OCI-LY3 (cell line): Measurements from ENCODE around the gene CD96.

ENCODE experiments used
- H2AFZ ChIP-seq: fragments of 200-600, 300-600 bp; shearing (Covaris generic); 2 replicates; pipeline ENCODE4 v1.6.0; 2014; ENCODE audit warnings: antibody characterized with exemption, low read depth, low read length
- H3K27ac ChIP-seq: fragments of 200-600, 300-600 bp; sonication (generic); 2 replicates; pipeline ENCODE4 v1.5.1; 2014; ENCODE audit warnings: mild to moderate bottlenecking, low read length, moderate library complexity, mixed read lengths
- H3K27me3 ChIP-seq: fragments of 200-600, 300-600 bp; sonication (generic); 2 replicates; pipeline ENCODE4 v1.6.1; 2014; ENCODE audit warnings: low read depth, low read length, mixed read lengths
- H3K36me3 ChIP-seq: fragments of 200-600, 300-600 bp; sonication (generic); replicated peaks from 2 replicates; pipeline ENCODE3; 2014; ENCODE audit warnings: low read depth, low read length, mixed read lengths
- H3K4me1 ChIP-seq: fragments of 300-600, 200-600 bp; sonication (generic); 2 replicates; pipeline ENCODE4 v1.6.1; 2014; ENCODE audit warnings: low read length, mixed read lengths
- H3K4me2 ChIP-seq: fragments of 200-600, 300-600 bp; sonication (generic); 2 replicates; pipeline ENCODE4 v1.6.1; 2014; ENCODE audit warnings: low read length, mixed read lengths
- H3K4me3 ChIP-seq: fragments of 300-600, 200-600 bp; sonication (generic); 2 replicates; pipeline ENCODE4 v1.5.1; 2014; ENCODE audit warnings: antibody characterized with exemption, mild to moderate bottlenecking, low read length, moderate library complexity
- H3K79me2 ChIP-seq: fragments of 300-600, 200-600 bp; shearing (Covaris generic); 2 replicates; pipeline ENCODE4 v1.6.1; 2014; ENCODE audit warnings: mild to moderate bottlenecking, low read length, mixed read lengths
- H3K9ac ChIP-seq: fragments of 300-600, 200-600 bp; shearing (Covaris generic); 2 replicates; pipeline ENCODE4 v1.6.0; 2014; ENCODE audit warnings: mild to moderate bottlenecking, low read length, moderate library complexity
- H3K9me3 ChIP-seq: fragments of 200-600, 300-600 bp; shearing (Covaris generic); 2 replicates; pipeline ENCODE4 v1.6.1; 2014; ENCODE audit warnings: low read length, mixed read lengths; ENCODE audit not compliant: insufficient read depth
- H4K20me1 ChIP-seq: fragments of 200-600, 300-600 bp; sonication (generic); 2 replicates; pipeline ENCODE4 v1.6.1; 2016; ENCODE audit warnings: low read length, mixed read lengths; ENCODE audit not compliant: insufficient read depth
- CTCF ChIP-seq: fragments of 200-600, 300-600 bp; sonication (generic); IDR thresholded peaks from 2 replicates; pipeline ENCODE4 v1.5.1; 2014; ENCODE audit warnings: antibody characterized with exemption, low read length, low read depth
- EZH2phosphoT487 ChIP-seq: fragments of 200-600 bp; shearing (Covaris generic); IDR thresholded peaks from 2 replicates; pipeline ENCODE4 v1.6.1; 2018; ENCODE audit warnings: antibody characterized with exemption, mixed run types, low read depth

Gene CD96

GRCh38 chr3:111593666-111594065 lies 51.7 kb downstream of the CD96 start:
- Histone ChIP-seq H3K79me2 (no peaks in the 10 kb centered on the region), H3K4me1 (peaks cover 20% of the 10 kb centered on the region), H3K4me2 (no peak overlapping the region), H3K9ac (no peak overlapping the region), H4K20me1 (no peaks in the 10 kb centered on the region), H3K4me3 (no peak overlapping the region), H3K36me3 (no peaks in the 10 kb centered on the region), H3K27me3 (no peaks in the 10 kb centered on the region), H3K27ac (no peak overlapping the region), H3K9me3 (no peaks in the 10 kb centered on the region), H2AFZ (no peak overlapping the region)
- TF ChIP-seq EZH2phosphoT487 (no peak), CTCF (no peak)

- TF ChIP-seq CTCF: no peak
- TF ChIP-seq EZH2phosphoT487: no peak
- H3K27me3 ChIP-seq: no peaks in the 10 kb centered on the region
- no peaks in the 10 kb centered on the region for H3K9me3 ChIP-seq
- H3K4me2 ChIP-seq: peak overlapping the region; percentile 79; the same call in 1 of the 2 replicates
- peaks cover 20% of the 10 kb centered on the region for H3K4me1 ChIP-seq
- no peaks in the 10 kb centered on the region for H3K79me2 ChIP-seq
- H3K9ac ChIP-seq: no peak overlapping the region
- H2AFZ ChIP-seq: no peak overlapping the region
- no peak overlapping the region; the same call in 1 of the 2 replicates for H3K27ac ChIP-seq
- H3K36me3 ChIP-seq: no peaks in the 10 kb centered on the region
- no peak overlapping the region for H3K4me3 ChIP-seq
- H4K20me1 ChIP-seq: no peaks in the 10 kb centered on the region
These were observed 52.2 kb downstream of the CD96 start for GRCh38 chr3:111594205-111594604.

- no peak overlapping the region for H2AFZ ChIP-seq
- peak overlapping the region; percentile 79 for H3K4me2 ChIP-seq
- H3K4me3 ChIP-seq: peak overlapping the region; percentile 53
- TF ChIP-seq EZH2phosphoT487 (no peak), CTCF (no peak)
- H3K27ac ChIP-seq: peak overlapping the region; percentile 18; the same call in 1 of the 2 replicates
- no peak overlapping the region for H3K9ac ChIP-seq
- H3K27me3 ChIP-seq: no peaks in the 10 kb centered on the region
- no peaks in the 10 kb centered on the region for H3K9me3 ChIP-seq
- no peaks in the 10 kb centered on the region for H3K36me3 ChIP-seq
- H4K20me1 ChIP-seq: no peaks in the 10 kb centered on the region
- peaks cover 20% of the 10 kb centered on the region for H3K4me1 ChIP-seq
- H3K79me2 ChIP-seq: no peaks in the 10 kb centered on the region
These were observed 52.8 kb downstream of the CD96 start for GRCh38 chr3:111594781-111595180.

GRCh38 chr3:111595232-111595631 lies 53.2 kb downstream of the CD96 start, which contains the start of gene ZBED2:
Gene ZBED2, minus strand, starts transcription at chr3:111595346. Its CDS starts 1,145 bp downstream, at chr3:111594201.
- no peak within 1 kb of the TSS for H3K9ac ChIP-seq
- no peak within 1 kb of the TSS for H2AFZ ChIP-seq
- H3K4me3 ChIP-seq: peak within 1 kb of the TSS; percentile 53
- no peaks in the 10 kb centered on the region for H3K27me3 ChIP-seq
- no peaks in the 10 kb centered on the region for H3K9me3 ChIP-seq
- no peaks in the 10 kb centered on the region for H4K20me1 ChIP-seq
- peaks cover 20% of the 10 kb centered on the region for H3K4me1 ChIP-seq
- TF ChIP-seq CTCF (no peak), EZH2phosphoT487 (no peak)
- H3K79me2 ChIP-seq: no peaks in the 10 kb centered on the region
- peak within 1 kb of the TSS; percentile 32; the same call in 1 of the 2 replicates for H3K27ac ChIP-seq
- H3K4me2 ChIP-seq: peak within 1 kb of the TSS; percentile 79
- H3K36me3 ChIP-seq: no peaks in the 10 kb centered on the region
